IgD-negative memory B cell (primary cell): ENCODE results near the gene CLPSL2. TPM values are rescaled to one million over a fixed set of nuclear protein-coding genes. Genes with fewer than 3 reads are reported as not detected.

Source experiments
- H3K27ac Mint-ChIP-seq, 3 donors: one replicate each; pipeline ENCODE4 v1.8.0; 2020 to 2022; ENCODE audit warnings: mild to moderate bottlenecking in 3 of 3, mixed read lengths in 3 of 3, moderate library complexity in 1 of 3
- H3K27me3 Mint-ChIP-seq: one replicate; pipeline ENCODE4 v1.8.0; 2021; ENCODE audit warnings: mixed read lengths
- H3K36me3 Mint-ChIP-seq: one replicate; pipeline ENCODE4 v1.8.0; 2020; ENCODE audit warnings: mild to moderate bottlenecking, mixed read lengths
- H3K4me1 Mint-ChIP-seq, 3 donors: one replicate each; pipeline ENCODE4 v1.8.0; 2020 to 2022; ENCODE audit warnings: mixed read lengths in 3 of 3, mild to moderate bottlenecking in 1 of 3
- H3K4me3 Mint-ChIP-seq, 4 donors: one replicate each; pipeline ENCODE4 v1.8.0; 2020 to 2022; ENCODE audit warnings: mild to moderate bottlenecking in 4 of 4, mixed read lengths in 4 of 4, moderate library complexity in 3 of 4
- H3K9me3 Mint-ChIP-seq, 3 donors: one replicate each; pipeline ENCODE4 v1.8.0; 2020 to 2021; ENCODE audit warnings: mixed read lengths in 3 of 3, mild to moderate bottlenecking in 1 of 3
- polyA plus RNA-seq: library from polyadenylated mRNA; unstranded; fragments of 300-500 nt; fragmentation: Illumina TruSeq; gene quantifications from one replicate; pipeline ENCODE4 v1.2.3, GENCODE V29; 2021

Gene CLPSL2
- polyA plus RNA-seq, 1 donor from 2014 or later: not detected

- Mint-ChIP-seq H3K4me3 (peak overlapping the region in 1 of 4 donors; percentile 4), H3K36me3 (no peaks in the 10 kb centered on the region), H3K27me3 (peaks cover 35% of the 10 kb centered on the region), H3K27ac (no peak overlapping the region), H3K4me1 (peaks cover 17 to 35% (median 26%) of the 10 kb centered on the region in 3 donors), H3K9me3 (peaks cover 0 to 10% (median 7%) of the 10 kb centered on the region in 3 donors)
Measured at GRCh38 chr6:35759426-35759825, 17.0 kb upstream of the CLPSL2 start.

DNA sequence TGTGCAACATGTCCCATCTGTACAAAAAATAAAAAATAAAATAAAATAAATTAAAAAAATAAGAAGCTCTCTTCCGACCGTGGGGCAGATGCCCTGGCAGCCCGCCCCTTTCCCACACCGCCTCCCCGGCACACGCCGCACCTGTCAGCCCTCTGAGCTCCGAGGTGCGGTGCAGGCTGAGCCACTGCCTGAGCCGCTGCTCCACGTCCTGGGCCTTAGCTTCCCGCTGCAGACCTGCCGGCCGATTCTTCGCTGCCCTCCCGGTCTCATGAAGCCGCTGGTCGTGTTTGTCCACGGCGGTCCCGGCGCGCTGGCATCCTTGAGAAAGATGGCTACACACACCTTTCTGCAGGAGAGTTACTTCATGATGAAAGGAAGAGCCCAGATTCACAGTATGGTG is 10.7 kb upstream of the CLPSL2 start:
- Mint-ChIP-seq H3K4me1 (peaks cover 14 to 25% (median 19%) of the 10 kb centered on the region in 3 donors), H3K36me3 (no peaks in the 10 kb centered on the region), H3K9me3 (peaks cover 0 to 4% (median 0%) of the 10 kb centered on the region in 3 donors), H3K27ac (no peak overlapping the region), H3K27me3 (peaks cover 29% of the 10 kb centered on the region), H3K4me3 (peak overlapping the region in 1 of 4 donors; percentile 34)

- no peaks in the 10 kb centered on the region for H3K36me3 Mint-ChIP-seq
- H3K27ac Mint-ChIP-seq: no peak overlapping the region
- H3K4me3 Mint-ChIP-seq: peak overlapping the region in 1 of 4 donors; percentile 58
- peaks cover 0 to 2% (median 0%) of the 10 kb centered on the region in 3 donors for H3K9me3 Mint-ChIP-seq
- peaks cover 15 to 23% (median 20%) of the 10 kb centered on the region in 3 donors for H3K4me1 Mint-ChIP-seq
- H3K27me3 Mint-ChIP-seq: peaks cover 5% of the 10 kb centered on the region
Measured at GRCh38 chr6:35769211-35769610, 7.2 kb upstream of the CLPSL2 start.

- Mint-ChIP-seq H3K9me3 (no peaks in the 10 kb centered on the region), H3K36me3 (no peaks in the 10 kb centered on the region), H3K27ac (peak overlapping the region in 1 of 3 donors; percentile 27), H3K27me3 (no peaks in the 10 kb centered on the region), H3K4me1 (peaks cover 14 to 20% (median 18%) of the 10 kb centered on the region in 3 donors), H3K4me3 (peak overlapping the region in 1 of 4 donors; percentile 4)
Measured at GRCh38 chr6:35771343-35771627, 5.1 kb upstream of the CLPSL2 start.

- no peak overlapping the region for H3K4me3 Mint-ChIP-seq
- no peak overlapping the region for H3K27ac Mint-ChIP-seq
- peaks cover 1% of the 10 kb centered on the region for H3K27me3 Mint-ChIP-seq
- H3K9me3 Mint-ChIP-seq: no peaks in the 10 kb centered on the region
- peaks cover 15 to 23% (median 16%) of the 10 kb centered on the region in 3 donors for H3K4me1 Mint-ChIP-seq
- no peaks in the 10 kb centered on the region for H3K36me3 Mint-ChIP-seq
Measured at GRCh38 chr6:35774116-35774794, 2.1 kb upstream of the CLPSL2 start.

- H3K27ac Mint-ChIP-seq: no peak overlapping the region
- H3K4me3 Mint-ChIP-seq: peak overlapping the region in 1 of 4 donors; percentile 43
- H3K27me3 Mint-ChIP-seq: peaks cover 1% of the 10 kb centered on the region
- H3K4me1 Mint-ChIP-seq: peaks cover 12 to 22% (median 14%) of the 10 kb centered on the region in 3 donors
- H3K9me3 Mint-ChIP-seq: no peaks in the 10 kb centered on the region
- no peaks in the 10 kb centered on the region for H3K36me3 Mint-ChIP-seq
Measured at GRCh38 chr6:35775031-35775430, 1.4 kb upstream of the CLPSL2 start.

- peaks cover 2% of the 10 kb centered on the region for H3K27me3 Mint-ChIP-seq
- H3K4me3 Mint-ChIP-seq: peak overlapping the region in 3 of 4 donors; percentile 35 to 85 (median 53)
- peak overlapping the region in 1 of 3 donors; percentile 86 for H3K27ac Mint-ChIP-seq
- H3K36me3 Mint-ChIP-seq: no peaks in the 10 kb centered on the region
- no peaks in the 10 kb centered on the region for H3K9me3 Mint-ChIP-seq
- H3K4me1 Mint-ChIP-seq: peaks cover 0 to 7% (median 6%) of the 10 kb centered on the region in 3 donors
Measured at GRCh38 chr6:35777356-35778102, 1.1 kb downstream of the CLPSL2 start.

GRCh38 chr6:35778437-35778836 is 2.0 kb downstream of the CLPSL2 start:
- peaks cover 2% of the 10 kb centered on the region for H3K27me3 Mint-ChIP-seq
- H3K36me3 Mint-ChIP-seq: no peaks in the 10 kb centered on the region
- peaks cover 0 to 7% (median 6%) of the 10 kb centered on the region in 3 donors for H3K4me1 Mint-ChIP-seq
- no peak overlapping the region for H3K27ac Mint-ChIP-seq
- H3K4me3 Mint-ChIP-seq: no peak overlapping the region
- no peaks in the 10 kb centered on the region for H3K9me3 Mint-ChIP-seq

DNA sequence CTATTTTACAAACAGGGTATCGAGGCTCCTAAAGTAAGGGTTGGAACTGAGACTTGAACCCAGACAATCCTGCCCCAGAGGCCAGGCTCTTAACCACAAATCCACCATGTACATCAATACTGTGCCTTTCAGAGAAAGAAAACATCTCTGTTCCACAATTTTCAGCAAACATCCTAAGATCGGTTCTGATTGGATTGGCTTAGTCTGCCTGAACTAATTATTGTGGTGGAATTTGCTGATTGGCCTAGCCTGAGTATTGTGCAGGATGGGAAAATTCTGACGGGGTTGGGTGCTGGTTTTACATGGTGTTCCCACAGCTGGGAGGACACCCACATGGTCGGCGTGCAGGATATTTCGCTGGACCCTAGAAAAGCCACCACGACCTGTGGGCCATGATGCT is 4.3 kb downstream of the CLPSL2 start, which contains the start of gene CLPSL1:
TSS of gene CLPSL1 (plus strand) at position 301 of the 400 bp plus-strand sequence. CDS start at position 393, 92 bp downstream.
- Mint-ChIP-seq H3K36me3 (no peaks in the 10 kb centered on the region), H3K27me3 (peaks cover 10% of the 10 kb centered on the region), H3K9me3 (no peaks in the 10 kb centered on the region), H3K27ac (no peak within 1 kb of the TSS), H3K4me1 (peaks cover 0 to 5% (median 4%) of the 10 kb centered on the region in 3 donors), H3K4me3 (peak within 1 kb of the TSS in 1 of 4 donors; percentile 5)

DNA sequence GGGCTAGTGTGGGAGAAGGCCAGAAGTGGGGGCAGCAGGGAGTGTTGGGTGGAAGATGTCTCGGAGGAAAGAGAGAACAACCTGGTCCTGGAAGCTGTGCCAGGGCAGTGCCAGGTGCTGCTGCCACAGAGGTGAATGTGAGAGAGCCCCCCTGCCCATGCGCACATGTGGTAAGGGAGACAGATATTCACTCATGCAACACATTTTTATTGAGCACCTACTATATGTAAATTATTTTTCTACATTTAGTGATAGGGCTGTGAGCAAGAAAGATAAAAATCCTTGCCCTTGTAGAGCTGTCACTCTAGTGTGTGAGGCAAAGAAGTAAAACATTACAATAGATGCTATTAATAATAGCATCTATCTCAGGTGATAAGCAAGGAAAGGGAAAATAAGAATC is 4.9 kb downstream of the CLPSL2 start:
- Mint-ChIP-seq H3K36me3 (no peaks in the 10 kb centered on the region), H3K4me1 (peaks cover 0 to 5% (median 2%) of the 10 kb centered on the region in 3 donors), H3K27me3 (peaks cover 15% of the 10 kb centered on the region), H3K27ac (no peak overlapping the region), H3K4me3 (no peak overlapping the region), H3K9me3 (no peaks in the 10 kb centered on the region)

DNA sequence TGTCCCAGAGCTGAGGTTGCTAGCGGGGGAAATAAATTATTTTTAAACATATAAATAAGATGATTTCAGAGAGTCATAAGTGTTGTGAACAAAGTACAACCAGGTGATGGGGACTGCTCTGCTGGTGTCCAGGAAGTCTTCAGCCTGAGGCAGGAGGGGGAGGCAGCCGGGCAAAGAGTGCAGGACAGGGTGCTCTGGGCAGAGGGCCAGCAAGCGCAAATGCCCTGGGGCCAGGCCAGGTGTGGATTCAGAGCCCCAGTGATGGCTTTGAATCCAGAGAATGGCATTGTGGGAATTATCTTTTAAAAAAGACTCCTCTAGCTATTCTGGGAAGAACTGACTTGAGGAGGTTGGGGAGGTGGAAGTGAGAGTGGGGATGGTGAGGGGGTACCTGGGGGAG is 6.0 kb downstream of the CLPSL2 start:
- H3K9me3 Mint-ChIP-seq: no peaks in the 10 kb centered on the region
- H3K27me3 Mint-ChIP-seq: peaks cover 24% of the 10 kb centered on the region
- H3K36me3 Mint-ChIP-seq: no peaks in the 10 kb centered on the region
- no peak overlapping the region for H3K27ac Mint-ChIP-seq
- no peak overlapping the region for H3K4me3 Mint-ChIP-seq
- H3K4me1 Mint-ChIP-seq: peaks cover 0 to 4% (median 2%) of the 10 kb centered on the region in 3 donors

GRCh38 chr6:35784200-35784599 is 7.8 kb downstream of the CLPSL2 start:
- H3K27me3 Mint-ChIP-seq: peaks cover 39% of the 10 kb centered on the region
- no peak overlapping the region for H3K4me3 Mint-ChIP-seq
- no peaks in the 10 kb centered on the region for H3K36me3 Mint-ChIP-seq
- H3K9me3 Mint-ChIP-seq: peaks cover 0 to 2% (median 0%) of the 10 kb centered on the region in 3 donors
- H3K27ac Mint-ChIP-seq: no peak overlapping the region
- H3K4me1 Mint-ChIP-seq: peaks cover 0 to 1% (median 0%) of the 10 kb centered on the region in 3 donors

DNA sequence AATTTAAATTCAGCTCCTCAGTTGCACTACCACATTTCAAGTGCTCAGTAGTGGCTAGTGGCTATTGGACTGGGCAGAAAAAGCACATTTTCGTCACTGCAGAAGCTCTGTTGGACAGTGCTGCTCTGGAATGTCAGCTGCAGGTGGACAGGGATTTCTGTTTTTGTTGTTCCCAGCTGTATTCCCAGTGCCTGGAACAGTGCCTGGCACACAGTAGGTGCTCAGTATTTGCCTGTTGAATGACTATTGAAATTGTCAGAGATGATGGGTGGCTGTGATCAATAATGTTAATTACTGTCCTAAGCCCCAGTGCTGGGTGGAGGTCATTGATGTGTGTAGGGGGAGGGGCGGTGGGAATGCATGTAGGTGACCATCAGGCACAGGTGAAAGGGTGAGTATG is 9.9 kb downstream of the CLPSL2 start:
- H3K4me1 Mint-ChIP-seq: peaks cover 0 to 1% (median 0%) of the 10 kb centered on the region in 3 donors
- H3K9me3 Mint-ChIP-seq: peaks cover 0 to 3% (median 0%) of the 10 kb centered on the region in 3 donors
- peaks cover 45% of the 10 kb centered on the region for H3K27me3 Mint-ChIP-seq
- H3K27ac Mint-ChIP-seq: no peak overlapping the region
- no peak overlapping the region for H3K4me3 Mint-ChIP-seq
- H3K36me3 Mint-ChIP-seq: no peaks in the 10 kb centered on the region

GRCh38 chr6:35786810-35787209 is 10.4 kb downstream of the CLPSL2 start:
- Mint-ChIP-seq H3K27ac (no peak overlapping the region), H3K4me3 (no peak overlapping the region), H3K9me3 (peaks cover 0 to 3% (median 0%) of the 10 kb centered on the region in 3 donors), H3K27me3 (peaks cover 44% of the 10 kb centered on the region), H3K4me1 (no peaks in the 10 kb centered on the region), H3K36me3 (no peaks in the 10 kb centered on the region)
